HepG2 (cell line): Measurements from ENCODE around the gene ACSS1. TPM values are rescaled to one million over a fixed set of nuclear protein-coding genes. Genes with fewer than 3 reads are reported as not detected.
A peak's percentile ranks its signal among the peaks of the same experiment; 100 is the strongest.

Experiments
- ATAC-seq: fragments of 200-7000 bp; cut with Tn5 transposase; 3 replicates; pipeline ENCODE4 v1.9.1; 2020; ENCODE audit warnings: mild to moderate bottlenecking, moderate library complexity
- BruUV-seq: library from RNA; stranded (reverse); fragments of 400-500 nt; replicated peaks from 2 replicates; lab custom pipeline; 2021; lab: Mats Ljungman, UMichigan
- CTCF ChIA-PET: fragments of 300-600 bp; formaldehyde crosslinking; extraction: SDS; loops from one replicate; lab custom pipeline; 2021; ENCODE audit warnings: low total read pairs, inconsistent platforms, low intra/inter-chr PET ratio; lab: Yijun Ruan, JAX
- POLR2A ChIA-PET: fragments of 350-600 bp; sonication (Branson Sonifier 250); formaldehyde crosslinking; loops from one replicate; lab custom pipeline; 2020; ENCODE audit warnings: antibody characterized with exemption, inconsistent platforms; lab: Yijun Ruan, JAX
- DNase-seq: peaks from one replicate; pipeline ENCODE4 v3.0.0-alpha.2; 2015; ENCODE audit warnings: low spot score
- FAIRE-seq: peaks from 3 replicates; lab custom pipeline; 2011; peaks lifted over from hg19 to GRCh38; lab: Jason Lieb, UNC
- H2AFZ ChIP-seq: one replicate; pipeline ENCODE4 v1.6.1; 2011; ENCODE audit warnings: low read length, inconsistent platforms
- H3K27ac ChIP-seq: fragments of 300-600 bp; 3 replicates; pipeline ENCODE4 v1.8.0; 2011; ENCODE audit warnings: mixed run types, mild to moderate bottlenecking, mixed read lengths, low read length, inconsistent platforms; ENCODE audit not compliant: insufficient read depth; ENCODE audit errors: extremely low read length
- H3K27me3 ChIP-seq, 2 experiments: fragments of 200-600 bp in 1 of 2; 2 replicates in 1 of 2; 3 replicates in 1 of 2; pipeline versions ENCODE4 v1.6.0 to v1.8.0; 2011; ENCODE audit warnings: low read length in 2 of 2, mild to moderate bottlenecking in 2 of 2, moderate library complexity in 2 of 2, inconsistent platforms in 1 of 2; ENCODE audit not compliant: insufficient read depth in 2 of 2, control insufficient read depth in 1 of 2
- H3K36me3 ChIP-seq, 2 experiments: fragments of 200-600 bp in 1 of 2; replicated peaks in 1 of 2; 2 replicates in 1 of 2; 3 replicates in 1 of 2; pipeline versions ENCODE4 v1.5.1 to v1.8.0; 2011; ENCODE audit warnings: low read length in 2 of 2, inconsistent platforms in 1 of 2; ENCODE audit not compliant: insufficient read depth in 2 of 2, control insufficient read depth in 1 of 2
- H3K4me1 ChIP-seq: 2 replicates; pipeline ENCODE4 v1.5.1; 2012; ENCODE audit warnings: low read length, inconsistent platforms; ENCODE audit not compliant: insufficient read depth
- H3K4me2 ChIP-seq: 2 replicates; pipeline ENCODE4 v1.6.0; 2011; ENCODE audit warnings: low read depth, low read length, inconsistent platforms
- H3K4me3 ChIP-seq, 3 experiments: fragments of 200-600 bp in 1 of 3; sonication (generic), shearing (Covaris generic) in 1 of 3; replicated peaks in 1 of 3; 2 replicates each; pipeline ENCODE4 v1.5.1; 2011 to 2016; ENCODE audit warnings: low read length in 3 of 3, inconsistent platforms in 2 of 3, low read depth in 2 of 3, mild to moderate bottlenecking in 2 of 3, control low read depth in 1 of 3, mixed read lengths in 1 of 3; ENCODE audit not compliant: insufficient read depth in 1 of 3
- H3K79me2 ChIP-seq: one replicate; pipeline ENCODE4 v1.6.1; 2011; ENCODE audit warnings: low read length, inconsistent platforms; ENCODE audit not compliant: insufficient read depth
- H3K9ac ChIP-seq: 2 replicates; pipeline ENCODE4 v1.6.0; 2011; ENCODE audit warnings: mild to moderate bottlenecking, low read depth, low read length, inconsistent platforms; ENCODE audit not compliant: insufficient read depth
- H3K9me3 ChIP-seq: 2 replicates; pipeline ENCODE4 v1.5.1; 2012; ENCODE audit warnings: mild to moderate bottlenecking, low read length
- H4K20me1 ChIP-seq: 2 replicates; pipeline ENCODE4 v1.6.0; 2011; ENCODE audit warnings: inconsistent platforms, mild to moderate bottlenecking, low read length, moderate library complexity; ENCODE audit not compliant: insufficient read depth
- AKAP8 ChIP-seq: sonication (generic); formaldehyde crosslinking; IDR thresholded peaks from 2 replicates; pipeline ENCODE4 v1.5.1; 2020; ENCODE audit warnings: mild to moderate bottlenecking, missing genetic modification reagents
- ATF6 ChIP-seq: sonication (generic); formaldehyde crosslinking; conservative IDR thresholded peaks from 2 replicates; pipeline ENCODE4 v1.4.0; 2020; ENCODE audit warnings: missing genetic modification reagents
- ELK4 ChIP-seq: sonication (generic); formaldehyde crosslinking; IDR thresholded peaks from 2 replicates; pipeline ENCODE4 v1.9.0; 2021; ENCODE audit warnings: missing genetic modification reagents, borderline replicate concordance
- HDAC6 ChIP-seq: fragments of 200-600 bp; sonication (generic); IDR thresholded peaks from 2 replicates; pipeline ENCODE4 v1.7.0; 2017; ENCODE audit warnings: mild to moderate bottlenecking, antibody characterized with exemption, low read length, low read depth
- HNRNPL ChIP-seq: fragments of 200-400 bp; formaldehyde crosslinking; IDR thresholded peaks from 2 replicates; pipeline ENCODE4 v1.6.1; 2017; ENCODE audit warnings: mild to moderate bottlenecking, low read depth, low read length
- PATZ1 ChIP-seq: sonication (generic); formaldehyde crosslinking; IDR thresholded peaks from 2 replicates; pipeline ENCODE4 v1.4.0; 2020; ENCODE audit warnings: missing genetic modification reagents
- PAWR ChIP-seq: sonication (generic); formaldehyde crosslinking; IDR thresholded peaks from 2 replicates; pipeline ENCODE4 v1.4.0; 2020; ENCODE audit warnings: missing genetic modification reagents, mild to moderate bottlenecking, borderline replicate concordance
- ZFX ChIP-seq: sonication (generic); formaldehyde crosslinking; IDR thresholded peaks from 2 replicates; pipeline ENCODE4 v1.4.0; 2020; ENCODE audit warnings: mild to moderate bottlenecking, low read depth, missing genetic modification reagents, moderate library complexity
- ZFY ChIP-seq: sonication (generic); formaldehyde crosslinking; IDR thresholded peaks from 2 replicates; pipeline ENCODE4 v1.4.0; 2020; ENCODE audit warnings: missing genetic modification reagents
- ZNF142 ChIP-seq: sonication (generic); formaldehyde crosslinking; IDR thresholded peaks from 2 replicates; pipeline ENCODE4 v1.4.0; 2020; ENCODE audit warnings: missing genetic modification reagents
- ZNF768 ChIP-seq: sonication (generic); formaldehyde crosslinking; IDR thresholded peaks from 2 replicates; pipeline ENCODE4 v1.4.0; 2020; ENCODE audit warnings: missing genetic modification reagents
- ZNF891 ChIP-seq: sonication (generic); formaldehyde crosslinking; IDR thresholded peaks from 2 replicates; pipeline ENCODE4 v1.5.0; 2020; ENCODE audit warnings: mild to moderate bottlenecking, missing genetic modification reagents
- WGBS: methylation state at CpG from one replicate; pipeline ENCODE4 v1.1.6; 2017; ENCODE audit warnings: low lambda C conversion rate; 5-methylcytosine and 5-hydroxymethylcytosine counted together
- in situ Hi-C: cut with HindIII; loops from 2 replicates; pipeline ENCODE4 v1.10.0; 2017; ENCODE audit warnings: low pct_unique_long_range_greater_than_20kb; ENCODE audit not compliant: extremely low pct_ligation_motif_present
- intact Hi-C: fragments of 100-400 bp; cut with micrococcal nuclease; formaldehyde crosslinking; loops from one replicate; pipeline ENCODE4 v1.10.0; 2022; ENCODE audit not compliant: unreplicated experiment
- polyA plus RNA-seq, 8 experiments: library from polyadenylated mRNA; depleted of rRNA in 3 of 8; stranded (reverse) in 7 of 8; unstranded in 1 of 8; fragments of >200 nt; fragmentation: Illumina TruSeq in 4 of 8; extraction: Trizol in 4 of 8; gene quantifications; 2 replicates each; pipeline versions ENCODE4 v1.2.1 to v1.2.3, GENCODE V29; 2011 to 2016; ENCODE audit warnings: low read depth in 4 of 8, missing spikeins in 1 of 8, mixed read lengths in 1 of 8; ENCODE audit not compliant: insufficient read depth in 1 of 8
- total RNA-seq, 5 experiments: library from RNA; depleted of rRNA; stranded (reverse); fragments of >200 nt; fragmentation: Illumina TruSeq; extraction: Trizol; gene quantifications; 2 replicates each; pipeline ENCODE4 v1.2.3, GENCODE V29; 2016; ENCODE audit warnings: low read depth in 1 of 5

The ACSS1 gene
- total and polyA plus RNA-seq, 2 of the 13 experiments (the other 11 are each of a cell fraction or from before 2014, with no cell fraction given) = 15.2 to 41.6 TPM

- no peak for TF ChIP-seq ZNF142
- no peak for TF ChIP-seq AKAP8 (CRISPR knock-in tag)
Observed at GRCh38 chr20:25023356-25023755, 34.6 kb downstream of the ACSS1 start (continued).

GRCh38 chr20:25022680-25023079 is 35.3 kb downstream of the ACSS1 start:
- ChIA-PET POLR2A (no interaction called here), CTCF (no interaction called here)
- intact Hi-C loops (no loop called here), in situ Hi-C loops (no loop called here)
- Histone ChIP-seq H3K27me3 (peaks cover 0 to 2% of the 10 kb centered on the region in 2 experiments; a peak in 1 of 5 replicates), H3K4me2 (no peak overlapping the region), H3K4me1 (peaks cover 31% of the 10 kb centered on the region), H3K9me3 (no peaks in the 10 kb centered on the region), H2AFZ (no peak overlapping the region), H4K20me1 (no peaks in the 10 kb centered on the region), H3K4me3 (no peak overlapping the region), H3K36me3 (no peaks in the 10 kb centered on the region), H3K79me2 (no peaks in the 10 kb centered on the region), H3K27ac (no peak overlapping the region), H3K9ac (no peak overlapping the region)
- no TSS peak for BruUV-seq
- FAIRE-seq (no peak), DNase-seq (no peak), ATAC-seq (peak; percentile 36)
- 52% methylated on average over 8 of the region's 11 CpGs for WGBS
- TF ChIP-seq ZNF768 (peak; percentile 22; the same call in 1 of the 2 replicates), HDAC6 (no peak), ZFY (CRISPR knock-in tag) (no peak; the same call in 1 of the 2 replicates), ATF6 (CRISPR knock-in tag) (no peak), ELK4 (CRISPR knock-in tag) (no peak), PATZ1 (CRISPR knock-in tag) (0 out of 2 replicates have a peak, but pooled peaks have one; percentile 16), ZNF891 (CRISPR knock-in tag) (0 out of 2 replicates have a peak, but pooled peaks have one; percentile 44), ZFX (CRISPR knock-in tag) (peak; percentile 43; the same call in 1 of the 2 replicates), HNRNPL (peak; percentile 88), PAWR (no peak)
